ENCODE results near the gene TMEM178A. TPM values are rescaled to one million over a fixed set of nuclear protein-coding genes. Genes with fewer than 3 reads are reported as not detected.

Gene TMEM178A
- total RNA-seq, 1 experiment from 2014 or later = 7.5 TPM

DNA sequence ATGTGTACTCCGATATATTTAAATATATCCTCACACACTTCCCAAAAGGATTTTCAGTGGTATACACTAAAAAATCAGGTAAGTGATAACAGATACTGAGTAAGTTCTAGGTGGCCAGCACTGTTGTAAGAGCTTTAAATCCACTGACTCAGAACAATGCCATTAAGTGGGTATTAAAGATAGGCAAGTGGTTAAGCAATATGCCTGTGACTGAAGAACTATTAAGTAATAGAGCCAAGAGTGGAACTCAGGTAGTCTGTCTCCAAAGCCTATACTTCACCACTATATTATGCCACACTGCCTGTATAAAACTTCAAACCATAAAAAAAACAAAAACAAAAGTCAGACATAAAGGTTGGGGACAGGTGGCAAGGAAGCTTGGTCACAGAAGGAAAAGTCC lies 76.2 kb downstream of the TMEM178A start:
- Histone ChIP-seq H3K18ac (ENCODE audit: insufficient read length, low read depth, low read length) (no peak overlapping the region), H3K14ac (ENCODE audit: insufficient read depth, low read length) (no peak overlapping the region), H3K23ac (ENCODE audit: insufficient read length, low read depth, low read length) (no peak overlapping the region), H2BK5ac (ENCODE audit: insufficient read length, low read length) (no peak overlapping the region), H2AK5ac (ENCODE audit: insufficient read length, low read length) (no peak overlapping the region), H3K9me3 (ENCODE audit: control insufficient read depth, low read depth, low read length) (no peaks in the 10 kb centered on the region), H3K9ac (ENCODE audit: extremely low read depth, insufficient read length, low read length) (no peak overlapping the region), H4K91ac (ENCODE audit: insufficient read length, low read depth, low read length) (no peak overlapping the region), H2BK15ac (ENCODE audit: low read depth, low read length) (no peak overlapping the region), H3K4ac (ENCODE audit: low read depth, low read length) (no peak overlapping the region), H3K27ac (ENCODE audit: insufficient read length, low read depth, low read length) (no peak overlapping the region), H4K5ac (ENCODE audit: insufficient read length, low read depth, low read length) (no peak overlapping the region), H3T11ph (ENCODE audit: low read length) (no peak overlapping the region), H3K27me3 (ENCODE audit: insufficient read depth, low read length) (no peaks in the 10 kb centered on the region), H3K79me2 (ENCODE audit: insufficient read depth, low read length) (no peaks in the 10 kb centered on the region), H3K23me2 (ENCODE audit: insufficient read length, low read depth, low read length, poor library complexity, severe bottlenecking) (no peaks in the 10 kb centered on the region), H3K4me1 (ENCODE audit: insufficient read depth, low read length) (peaks cover 3% of the 10 kb centered on the region; the same call in 1 of the 2 replicates), H2BK12ac (ENCODE audit: insufficient read length, low read depth, low read length) (no peak overlapping the region), H2BK120ac (ENCODE audit: low read depth, low read length, poor library complexity, severe bottlenecking) (no peak overlapping the region), H2AFZ (ENCODE audit: low read length) (no peak overlapping the region), H3K4me2 (ENCODE audit: insufficient read depth, insufficient read length, low read length) (no peak overlapping the region), H3K56ac (ENCODE audit: insufficient read length, low read depth, low read length) (no peak overlapping the region), H4K20me1 (ENCODE audit: control insufficient read depth, insufficient read depth, insufficient read length) (no peaks in the 10 kb centered on the region), H4K8ac (replicated peaks; ENCODE audit: insufficient read length, low read depth, low read length) (no peak overlapping the region), H2BK20ac (ENCODE audit: low read depth, low read length, poor library complexity, severe bottlenecking) (no peak overlapping the region), H3K79me1 (ENCODE audit: insufficient read depth, low read depth, low read length, poor library complexity, severe bottlenecking) (no peaks in the 10 kb centered on the region)
- Mint-ChIP-seq H3K27me3 (ENCODE audit: low read depth) (no peaks in the 10 kb centered on the region), H3K9me3 (no peaks in the 10 kb centered on the region), H3K27ac (no peak overlapping the region), H3K4me1 (peaks cover 18 to 20% of the 10 kb centered on the region in 2 experiments), H3K36me3 (ENCODE audit: insufficient read depth in 1 of 3, low read depth in 3 of 3) (peaks cover 8 to 40% (median 14%) of the 10 kb centered on the region in 3 experiments), H3K4me3 (no peak overlapping the region)
- TF ChIP-seq, protein P1, sequence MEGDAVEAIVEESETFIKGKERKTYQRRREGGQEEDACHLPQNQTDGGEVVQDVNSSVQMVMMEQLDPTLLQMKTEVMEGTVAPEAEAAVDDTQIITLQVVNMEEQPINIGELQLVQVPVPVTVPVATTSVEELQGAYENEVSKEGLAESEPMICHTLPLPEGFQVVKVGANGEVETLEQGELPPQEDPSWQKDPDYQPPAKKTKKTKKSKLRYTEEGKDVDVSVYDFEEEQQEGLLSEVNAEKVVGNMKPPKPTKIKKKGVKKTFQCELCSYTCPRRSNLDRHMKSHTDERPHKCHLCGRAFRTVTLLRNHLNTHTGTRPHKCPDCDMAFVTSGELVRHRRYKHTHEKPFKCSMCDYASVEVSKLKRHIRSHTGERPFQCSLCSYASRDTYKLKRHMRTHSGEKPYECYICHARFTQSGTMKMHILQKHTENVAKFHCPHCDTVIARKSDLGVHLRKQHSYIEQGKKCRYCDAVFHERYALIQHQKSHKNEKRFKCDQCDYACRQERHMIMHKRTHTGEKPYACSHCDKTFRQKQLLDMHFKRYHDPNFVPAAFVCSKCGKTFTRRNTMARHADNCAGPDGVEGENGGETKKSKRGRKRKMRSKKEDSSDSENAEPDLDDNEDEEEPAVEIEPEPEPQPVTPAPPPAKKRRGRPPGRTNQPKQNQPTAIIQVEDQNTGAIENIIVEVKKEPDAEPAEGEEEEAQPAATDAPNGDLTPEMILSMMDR (conservative IDR thresholded peaks at IDR 0.05) = no peak
- WGBS (ENCODE audit: extremely low coverage, insufficient read length, low lambda C conversion rate) = no CpG with 5 or more reads among the region's 1 CpG
- DNase-seq = no peak

Data from H9 (cell line).